Measurements from ENCODE around the gene CNKSR3. TPM values are rescaled to one million over a fixed set of nuclear protein-coding genes. Genes with fewer than 3 reads are reported as not detected.

The CNKSR3 gene
- 3.5 and 5.0 TPM in 2 replicates for total RNA-seq (ENCODE audit: low replicate concordance)

GRCh38 chr6:154510144-154510905 lies at the start of gene CNKSR3:
TSS of gene CNKSR3 (minus strand) at chr6:154510685. CDS start at chr6:154510114, 571 bp downstream.

GRCh38 chr6:154356690-154357089 lies 153.8 kb downstream of the CNKSR3 start, which contains the start of gene IPCEF1:
TSS of gene IPCEF1 (minus strand) at chr6:154356803. CDS start at chr6:154265947, 90,856 bp downstream.

Other genes with a start within 250 kb of the CNKSR3 start
- gene IPCEF1, start 153.9 kb downstream of the CNKSR3 start, total RNA-seq (ENCODE audit: low replicate concordance) = not detected in 2 replicates
- gene SCAF8, start 222.7 kb upstream of the CNKSR3 start, total RNA-seq (ENCODE audit: low replicate concordance) = 17.3 TPM in 2 replicates